Measurements from ENCODE around the gene NSUN5. TPM values are rescaled to one million over a fixed set of nuclear protein-coding genes. Genes with fewer than 3 reads are reported as not detected.

NSUN5 gene
- total RNA-seq, 1 donor from 2014 or later: 15.9 TPM

Other genes starting within 250 kb of the NSUN5 start
- not detected for gene SPDYE9, start 222.8 kb downstream of the NSUN5 start, total RNA-seq
- 0.33 TPM for gene TRIM50, start 19.3 kb upstream of the NSUN5 start, total RNA-seq
- gene FKBP6, start 19.3 kb upstream of the NSUN5 start, total RNA-seq: not detected
- gene FZD9, start 125.0 kb upstream of the NSUN5 start, total RNA-seq: 0.11 TPM
- 38.9 TPM for gene BAZ1B, start 213.5 kb upstream of the NSUN5 start, total RNA-seq
- gene BCL7B, start 248.9 kb upstream of the NSUN5 start, total RNA-seq: 82.9 TPM

All from left ventricle myocardium inferior (tissue), 1 donor.